K562 (cell line): ENCODE data around the gene DAPK3. TPM values are rescaled to one million over a fixed set of nuclear protein-coding genes. Genes with fewer than 3 reads are reported as not detected.

Experiments
- ATAC-seq: fragments of 200-7000 bp; cut with Tn5 transposase; 3 replicates; pipeline ENCODE4 v1.9.1; 2020; ENCODE audit warnings: moderate library complexity
- BruUV-seq: library from RNA; stranded (reverse); fragments of 400-500 nt; replicated peaks from 2 replicates; lab custom pipeline; 2021; lab: Mats Ljungman, UMichigan
- CTCF ChIA-PET: fragments of 300-600 bp; formaldehyde crosslinking; extraction: SDS; loops from one replicate; lab custom pipeline; 2021; ENCODE audit warnings: low intra/inter-chr PET ratio; lab: Yijun Ruan, JAX
- POLR2A ChIA-PET: fragments of 300-600, 350-650 bp; sonication (Branson Sonifier 250); formaldehyde crosslinking; extraction: SDS; loops from one replicate; lab custom pipeline; 2021; ENCODE audit warnings: antibody characterized with exemption, inconsistent platforms; lab: Yijun Ruan, JAX
- DNase-seq, 4 experiments: peaks; one replicate each; pipeline versions ENCODE4 v3.0.0 to v3.0.0-alpha.2; 2011 to 2018; ENCODE audit warnings: low spot score in 3 of 4, mixed read lengths in 3 of 4; ENCODE audit errors: extremely low read depth in 1 of 4
- FAIRE-seq: peaks from 2 replicates; lab custom pipeline; 2011; peaks lifted over from hg19 to GRCh38; lab: Jason Lieb, UNC
- H2AFZ ChIP-seq: 2 replicates; pipeline ENCODE4 v1.6.0; 2011; ENCODE audit warnings: low read depth, low read length, control low read depth, inconsistent platforms
- H3K27ac ChIP-seq: fragments of 200-600 bp; 3 replicates; pipeline ENCODE4 v1.8.0; 2011; ENCODE audit warnings: low read depth, mild to moderate bottlenecking, control low read depth, inconsistent platforms, low read length, moderate library complexity, mixed read lengths; ENCODE audit errors: extremely low read depth
- H3K27me3 ChIP-seq, 2 experiments: fragments of 300-600 bp in 1 of 2; 2 replicates in 1 of 2; 3 replicates in 1 of 2; pipeline versions ENCODE4 v1.6.0 to v1.8.0; 2011; ENCODE audit warnings: inconsistent platforms in 2 of 2, low read length in 2 of 2, mild to moderate bottlenecking in 1 of 2, mixed read lengths in 1 of 2, moderate library complexity in 1 of 2; ENCODE audit not compliant: control insufficient read depth in 2 of 2, insufficient read depth in 2 of 2
- H3K36me3 ChIP-seq: fragments of 300-600 bp; 3 replicates; pipeline ENCODE4 v1.8.0; 2011; ENCODE audit warnings: mild to moderate bottlenecking, low read length, inconsistent platforms; ENCODE audit not compliant: control insufficient read depth, insufficient read depth
- H3K4me1 ChIP-seq, 2 experiments: fragments of 200-600 bp in 1 of 2; replicated peaks in 1 of 2; 2 replicates in 1 of 2; 3 replicates in 1 of 2; pipeline versions ENCODE4 v1.5.1 to v1.8.0; 2011; ENCODE audit warnings: inconsistent platforms in 2 of 2, low read length in 2 of 2, mild to moderate bottlenecking in 1 of 2, mixed read lengths in 1 of 2, moderate library complexity in 1 of 2; ENCODE audit not compliant: control insufficient read depth in 2 of 2, insufficient read depth in 2 of 2
- H3K4me2 ChIP-seq: 2 replicates; pipeline ENCODE4 v1.6.1; 2011; ENCODE audit warnings: low read length, control low read depth, inconsistent platforms, mixed read lengths; ENCODE audit not compliant: insufficient read depth
- H3K4me3 ChIP-seq: fragments of 200-600 bp; sonication (generic), shearing (Covaris generic); 2 replicates; pipeline ENCODE4 v1.5.1; 2016; ENCODE audit warnings: control low read depth, inconsistent platforms
- H3K79me2 ChIP-seq: fragments of 200-600 bp; 3 replicates; pipeline ENCODE4 v1.8.0; 2011; ENCODE audit warnings: low read length, inconsistent platforms; ENCODE audit not compliant: control insufficient read depth, insufficient read depth
- H3K9ac ChIP-seq, 2 experiments: 2 replicates each; pipeline versions ENCODE4 v1.6.0 to v1.6.1; 2011; ENCODE audit warnings: low read depth in 2 of 2, low read length in 2 of 2, control low read depth in 1 of 2, inconsistent platforms in 1 of 2, mild to moderate bottlenecking in 1 of 2, mixed read lengths in 1 of 2; ENCODE audit not compliant: insufficient read depth in 1 of 2
- H3K9me1 ChIP-seq: one replicate; pipeline ENCODE4 v1.6.0; 2011; ENCODE audit warnings: inconsistent platforms, mild to moderate bottlenecking, low read length, moderate library complexity; ENCODE audit not compliant: control insufficient read depth, insufficient read depth
- H3K9me3 ChIP-seq: replicated peaks from 2 replicates; pipeline ENCODE4 v1.5.1; 2011; ENCODE audit warnings: low read depth, low read length, inconsistent platforms; ENCODE audit not compliant: control insufficient read depth, insufficient read depth
- H4K20me1 ChIP-seq: replicated peaks from 2 replicates; pipeline ENCODE4 v1.6.1; 2011; ENCODE audit warnings: low read length, inconsistent platforms, mixed read lengths; ENCODE audit not compliant: control insufficient read depth, insufficient read depth
- CCNT2 ChIP-seq: IDR thresholded peaks from 2 replicates; pipeline ENCODE4 v1.6.1; 2011; ENCODE audit warnings: borderline replicate concordance, low read depth, mild to moderate bottlenecking, moderate library complexity, mixed read lengths, low read length; ENCODE audit not compliant: insufficient read length; ENCODE audit errors: extremely low read depth
- CHD1 ChIP-seq: fragments of 200-600 bp; sonication (generic); IDR thresholded peaks from one replicate; pipeline ENCODE4 v1.6.1; 2012; ENCODE audit warnings: mild to moderate bottlenecking, moderate library complexity, low read length, inconsistent platforms
- CREB1 ChIP-seq, 2 experiments: sonication (generic) in 1 of 2; formaldehyde crosslinking in 1 of 2; IDR thresholded peaks; 2 replicates each; pipeline versions ENCODE4 v1.6.1 to v1.8.0; 2012 to 2022; ENCODE audit warnings: inconsistent platforms in 1 of 2, mild to moderate bottlenecking in 1 of 2, missing genetic modification reagents in 1 of 2, moderate library complexity in 1 of 2
- KDM5B ChIP-seq: fragments of 200-600 bp; sonication (generic); IDR thresholded peaks from 2 replicates; pipeline ENCODE4 v1.6.1; 2012; ENCODE audit warnings: low read depth, mild to moderate bottlenecking, moderate library complexity, low read length, control low read depth, inconsistent platforms; ENCODE audit not compliant: insufficient replicate concordance
- MAFK ChIP-seq: IDR thresholded peaks from 2 replicates; pipeline ENCODE4 v1.6.1; 2011; ENCODE audit warnings: low read length, improper control_type of control experiment
- POLR2A ChIP-seq: fragments of 450-650 bp; conservative IDR thresholded peaks from 2 replicates; pipeline ENCODE4 v1.6.1; 2016
- SMAD2 ChIP-seq: fragments of 150-350 bp; IDR thresholded peaks from 2 replicates; pipeline ENCODE4 v1.6.1; 2014; ENCODE audit warnings: low read depth, mild to moderate bottlenecking, low read length
- SUPT5H ChIP-seq: fragments of 450-650 bp; IDR thresholded peaks from 2 replicates; pipeline ENCODE4 v1.6.1; 2016
- TRIM28 ChIP-seq: fragments of 450-650 bp; IDR thresholded peaks from 2 replicates; pipeline ENCODE4 v1.6.1; 2017
- WGBS: fragments of 100-300 bp; shearing (Covaris generic); methylation state at CpG from one replicate; pipeline ENCODE4 v1.1.6; 2016; ENCODE audit warnings: low coverage, mixed read lengths; ENCODE audit not compliant: insufficient coverage; ENCODE audit errors: missing lambda C conversion rate; 5-methylcytosine and 5-hydroxymethylcytosine counted together
- in situ Hi-C: fragments of 300-500 bp; cut with MboI; formaldehyde crosslinking; loops from 4 replicates; pipeline ENCODE4 v1.15.0; 2018; ENCODE audit warnings: inconsistent platforms, mixed read lengths
- intact Hi-C: fragments of 100-400 bp; cut with micrococcal nuclease; formaldehyde crosslinking; loops from 2 replicates; pipeline ENCODE4 v1.14.2; 2022
- polyA plus RNA-seq, 8 experiments: library from polyadenylated mRNA; depleted of rRNA in 4 of 8; stranded (reverse) in 5 of 8; unstranded in 3 of 8; fragments of >200 nt; fragmentation: Nextera tagmentation in 2 of 8; fragmentation: Illumina TruSeq in 1 of 8; extraction: Ambion mirVana in 2 of 8; extraction: Trizol in 1 of 8; gene quantifications; 2 replicates each; pipeline versions ENCODE4 v1.2.1 to v1.2.3, GENCODE V29; 2011 to 2014; ENCODE audit warnings: inconsistent platforms in 1 of 8, missing spikeins in 1 of 8
- total RNA-seq, 7 experiments: library from RNA; depleted of rRNA in 6 of 7; stranded (reverse); fragments of >200 nt in 6 of 7; fragmentation: Illumina TruSeq in 2 of 7; extraction: Trizol in 2 of 7; gene quantifications; 2 replicates each; pipeline versions ENCODE4 v1.2.1 to v1.2.3, GENCODE V29; 2011 to 2021; ENCODE audit warnings: low replicate concordance in 1 of 7
- TF ChIP-seq, protein P1 (sequence below): sonication (generic); formaldehyde crosslinking; IDR thresholded peaks from 2 replicates; pipeline ENCODE4 v1.8.0; 2023; ENCODE audit warnings: missing genetic modification reagents, mild to moderate bottlenecking, borderline replicate concordance
- TF ChIP-seq, protein P2 (sequence below): sonication (generic); formaldehyde crosslinking; IDR thresholded peaks from 2 replicates; pipeline ENCODE4 v1.8.0; 2022; ENCODE audit warnings: mild to moderate bottlenecking, missing genetic modification reagents

DAPK3 gene
- total and polyA plus RNA-seq, 9 of the 15 experiments (the other 6 are each of a cell fraction or from before 2014, with no cell fraction given) = 0.14 to 63.4 (median 25.0) TPM

DNA sequence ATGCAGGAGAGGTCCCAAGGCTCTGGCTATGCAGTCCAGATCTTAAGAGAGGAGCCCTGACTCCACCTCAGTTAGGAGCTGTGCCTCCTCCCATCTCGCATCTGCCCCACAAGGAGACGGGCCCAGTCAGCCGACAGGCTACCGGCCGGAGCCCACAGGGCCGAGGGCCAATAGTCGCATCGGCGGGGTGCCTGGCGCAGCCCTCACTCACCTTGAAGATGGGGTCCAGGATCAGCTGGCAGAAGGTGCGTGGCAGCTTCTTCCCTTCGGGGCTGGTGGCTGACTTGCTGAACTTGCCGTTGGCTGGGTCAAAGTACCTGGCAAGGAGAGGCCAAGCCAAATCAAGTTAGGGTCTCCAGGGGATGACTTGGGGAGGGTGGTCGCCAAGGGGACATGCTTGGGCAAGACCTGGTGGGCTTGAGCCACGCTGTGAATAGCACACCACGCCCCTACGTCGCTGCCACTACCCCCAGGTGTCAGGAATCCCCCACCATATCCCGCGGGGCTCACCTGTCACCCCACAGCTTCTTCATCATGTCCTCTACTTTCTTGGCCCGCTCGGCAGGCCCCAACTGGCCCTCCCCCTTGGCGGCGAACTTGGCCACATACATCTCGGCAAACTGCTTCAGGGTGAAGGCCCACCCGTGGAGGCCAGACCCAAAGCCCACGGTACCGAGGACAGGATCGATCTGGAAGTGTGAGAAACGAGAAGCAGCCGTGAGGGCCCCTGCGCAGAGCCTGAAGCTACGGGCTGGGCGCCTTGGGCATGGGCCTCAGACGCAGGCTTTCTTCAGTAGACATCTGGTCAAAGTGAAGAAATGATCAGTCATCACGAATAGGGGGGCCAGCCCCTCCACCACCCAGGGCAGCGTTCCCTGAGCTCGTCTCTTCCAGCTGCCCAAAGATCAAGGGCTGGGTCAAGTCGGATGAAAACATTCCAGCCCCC is 11.1 kb upstream of the DAPK3 start (continued):
- no peak for TF ChIP-seq KDM5B
- TF ChIP-seq SUPT5H = 0 out of 2 replicates have a peak, but pooled peaks have one; percentile 39

DNA sequence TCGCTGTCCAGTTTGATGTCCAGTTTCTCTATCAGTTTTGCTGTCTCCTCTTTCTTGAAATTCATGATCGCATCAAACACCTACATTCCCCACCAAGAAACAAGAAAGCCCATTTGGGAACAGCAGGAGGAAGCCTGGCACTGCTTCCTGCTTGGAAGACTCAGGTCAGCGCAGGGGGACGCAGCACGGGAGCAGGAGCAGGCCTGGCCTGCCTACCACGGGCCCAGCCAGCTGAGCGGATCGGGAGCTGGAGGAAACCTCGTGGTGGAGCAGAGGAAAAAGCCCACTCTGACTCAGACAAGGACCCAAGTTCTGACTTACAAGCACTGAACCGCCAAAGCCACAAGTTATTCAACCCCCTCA is 10.5 kb upstream of the DAPK3 start:
- no peaks in the 10 kb centered on the region for H3K27me3 ChIP-seq
- H3K4me3 ChIP-seq = no peak overlapping the region
- peaks cover 17 to 72% of the 10 kb centered on the region in 2 experiments; a peak in 4 of 5 replicates for H3K4me1 ChIP-seq
- peaks cover 81% of the 10 kb centered on the region for H3K79me2 ChIP-seq
- no peaks in the 10 kb centered on the region for H3K9me3 ChIP-seq
- intact Hi-C loops = no loop called here
- in situ Hi-C loops = loop anchor here (5.0 kb wide), 1 partner anchor 221 kb away; no protein-coding TSS in a partner anchor
- ATAC-seq (no peak), DNase-seq (no peak), FAIRE-seq (no peak)
- peaks cover 88% of the 10 kb centered on the region for H3K36me3 ChIP-seq
- no peak overlapping the region; the same call in 2 of the 3 replicates for H3K27ac ChIP-seq
- no peak overlapping the region for H2AFZ ChIP-seq
- BruUV-seq = no TSS peak
- peaks cover 31% of the 10 kb centered on the region for H3K9me1 ChIP-seq
- CTCF ChIA-PET = no interaction called here
- H4K20me1 ChIP-seq = peaks cover 84% of the 10 kb centered on the region
- WGBS = 100% methylated on average over 10 of the region's 10 CpGs
- POLR2A ChIA-PET = interaction anchor here (1.0 to 9.7 kb wide), 2 partner anchors 12 to 64 kb away, joined by 3 to 215 read pairs; partner anchors contain the start of gene DAPK3
- H3K4me2 ChIP-seq = no peak overlapping the region
- H3K9ac ChIP-seq = peak overlapping the region in 1 of 2 experiments; percentile 97; a peak in 2 of 4 replicates
- no peak for TF ChIP-seq MAFK
- no peak for TF ChIP-seq CHD1
- TF ChIP-seq SMAD2 = no peak
- TF ChIP-seq SUPT5H = 0 out of 2 replicates have a peak, but pooled peaks have one; percentile 15
- TF ChIP-seq POLR2A = peak; percentile 13; the same call in 1 of the 2 replicates
- TF ChIP-seq CREB1 (IDR thresholded peaks at IDR 0.05) = no peak
- no peak for TF ChIP-seq CREB1 (CRISPR knock-in tag; IDR thresholded peaks at IDR 0.05)
- TF ChIP-seq, protein P1, sequence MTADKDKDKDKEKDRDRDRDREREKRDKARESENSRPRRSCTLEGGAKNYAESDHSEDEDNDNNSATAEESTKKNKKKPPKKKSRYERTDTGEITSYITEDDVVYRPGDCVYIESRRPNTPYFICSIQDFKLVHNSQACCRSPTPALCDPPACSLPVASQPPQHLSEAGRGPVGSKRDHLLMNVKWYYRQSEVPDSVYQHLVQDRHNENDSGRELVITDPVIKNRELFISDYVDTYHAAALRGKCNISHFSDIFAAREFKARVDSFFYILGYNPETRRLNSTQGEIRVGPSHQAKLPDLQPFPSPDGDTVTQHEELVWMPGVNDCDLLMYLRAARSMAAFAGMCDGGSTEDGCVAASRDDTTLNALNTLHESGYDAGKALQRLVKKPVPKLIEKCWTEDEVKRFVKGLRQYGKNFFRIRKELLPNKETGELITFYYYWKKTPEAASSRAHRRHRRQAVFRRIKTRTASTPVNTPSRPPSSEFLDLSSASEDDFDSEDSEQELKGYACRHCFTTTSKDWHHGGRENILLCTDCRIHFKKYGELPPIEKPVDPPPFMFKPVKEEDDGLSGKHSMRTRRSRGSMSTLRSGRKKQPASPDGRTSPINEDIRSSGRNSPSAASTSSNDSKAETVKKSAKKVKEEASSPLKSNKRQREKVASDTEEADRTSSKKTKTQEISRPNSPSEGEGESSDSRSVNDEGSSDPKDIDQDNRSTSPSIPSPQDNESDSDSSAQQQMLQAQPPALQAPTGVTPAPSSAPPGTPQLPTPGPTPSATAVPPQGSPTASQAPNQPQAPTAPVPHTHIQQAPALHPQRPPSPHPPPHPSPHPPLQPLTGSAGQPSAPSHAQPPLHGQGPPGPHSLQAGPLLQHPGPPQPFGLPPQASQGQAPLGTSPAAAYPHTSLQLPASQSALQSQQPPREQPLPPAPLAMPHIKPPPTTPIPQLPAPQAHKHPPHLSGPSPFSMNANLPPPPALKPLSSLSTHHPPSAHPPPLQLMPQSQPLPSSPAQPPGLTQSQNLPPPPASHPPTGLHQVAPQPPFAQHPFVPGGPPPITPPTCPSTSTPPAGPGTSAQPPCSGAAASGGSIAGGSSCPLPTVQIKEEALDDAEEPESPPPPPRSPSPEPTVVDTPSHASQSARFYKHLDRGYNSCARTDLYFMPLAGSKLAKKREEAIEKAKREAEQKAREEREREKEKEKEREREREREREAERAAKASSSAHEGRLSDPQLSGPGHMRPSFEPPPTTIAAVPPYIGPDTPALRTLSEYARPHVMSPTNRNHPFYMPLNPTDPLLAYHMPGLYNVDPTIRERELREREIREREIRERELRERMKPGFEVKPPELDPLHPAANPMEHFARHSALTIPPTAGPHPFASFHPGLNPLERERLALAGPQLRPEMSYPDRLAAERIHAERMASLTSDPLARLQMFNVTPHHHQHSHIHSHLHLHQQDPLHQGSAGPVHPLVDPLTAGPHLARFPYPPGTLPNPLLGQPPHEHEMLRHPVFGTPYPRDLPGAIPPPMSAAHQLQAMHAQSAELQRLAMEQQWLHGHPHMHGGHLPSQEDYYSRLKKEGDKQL (CRISPR knock-in tag) = 0 out of 2 replicates have a peak, but pooled peaks have one; percentile 18
- no peak for TF ChIP-seq CCNT2
- TF ChIP-seq, protein P2, sequence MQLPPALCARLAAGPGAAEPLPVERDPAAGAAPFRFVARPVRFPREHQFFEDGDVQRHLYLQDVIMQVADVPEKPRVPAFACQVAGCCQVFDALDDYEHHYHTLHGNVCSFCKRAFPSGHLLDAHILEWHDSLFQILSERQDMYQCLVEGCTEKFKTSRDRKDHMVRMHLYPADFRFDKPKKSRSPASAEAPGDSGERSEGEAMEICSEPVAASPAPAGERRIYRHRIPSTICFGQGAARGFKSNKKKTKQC (CRISPR knock-in tag) = no peak
- no peak for TF ChIP-seq TRIM28
